ENCODE measurements around the gene ANO3.

Gene ANO3

GRCh38 chr11:26703411-26704191 lies 371.7 kb downstream of the ANO3 start:
- Histone ChIP-seq H2AFZ (ENCODE audit: low read length, unreplicated experiment) (no peak overlapping the region), H3K79me2 (ENCODE audit: control insufficient read depth, insufficient read depth, low read length, unreplicated experiment) (no peaks in the 10 kb centered on the region), H3K4me3 (ENCODE audit: low read depth, low read length) (no peak overlapping the region), H3K4me1 (ENCODE audit: control insufficient read depth, insufficient read depth, low read length, unreplicated experiment) (no peaks in the 10 kb centered on the region), H3K27ac (ENCODE audit: low read depth, low read length) (no peak overlapping the region), H3K27me3 (ENCODE audit: insufficient read depth, low read length) (no peaks in the 10 kb centered on the region), H3K36me3 (ENCODE audit: insufficient read depth, low read length) (no peaks in the 10 kb centered on the region)

- no peaks in the 10 kb centered on the region for H3K27me3 ChIP-seq (ENCODE audit: insufficient read depth, low read length)
- no peak overlapping the region for H3K4me3 ChIP-seq (ENCODE audit: low read depth, low read length)
- no peak overlapping the region for H3K27ac ChIP-seq (ENCODE audit: low read depth, low read length)
- no peak overlapping the region for H2AFZ ChIP-seq (ENCODE audit: low read length, unreplicated experiment)
- no peaks in the 10 kb centered on the region for H3K4me1 ChIP-seq (ENCODE audit: control insufficient read depth, insufficient read depth, low read length, unreplicated experiment)
- no peaks in the 10 kb centered on the region for H3K79me2 ChIP-seq (ENCODE audit: control insufficient read depth, insufficient read depth, low read length, unreplicated experiment)
- H3K36me3 ChIP-seq (ENCODE audit: insufficient read depth, low read length): no peaks in the 10 kb centered on the region
These were observed 372.3 kb downstream of the ANO3 start for GRCh38 chr11:26704249-26704648.

GRCh38 chr11:26706181-26706580 lies 374.3 kb downstream of the ANO3 start:
- H2AFZ ChIP-seq (ENCODE audit: low read length, unreplicated experiment): no peak overlapping the region
- no peak overlapping the region for H3K27ac ChIP-seq (ENCODE audit: low read depth, low read length)

GRCh38 chr11:26708736-26709456 lies 377.0 kb downstream of the ANO3 start:
- Histone ChIP-seq H3K27ac (ENCODE audit: low read depth, low read length) (no peak overlapping the region), H3K4me1 (ENCODE audit: control insufficient read depth, insufficient read depth, low read length, unreplicated experiment) (no peaks in the 10 kb centered on the region), H3K79me2 (ENCODE audit: control insufficient read depth, insufficient read depth, low read length, unreplicated experiment) (no peaks in the 10 kb centered on the region), H3K36me3 (ENCODE audit: insufficient read depth, low read length) (no peaks in the 10 kb centered on the region), H3K27me3 (ENCODE audit: insufficient read depth, low read length) (no peaks in the 10 kb centered on the region), H2AFZ (ENCODE audit: low read length, unreplicated experiment) (no peak overlapping the region), H3K4me3 (ENCODE audit: low read depth, low read length) (no peak overlapping the region)

More at GRCh38 chr11:26706181-26706580, 374.3 kb downstream of the ANO3 start:
- H3K36me3 ChIP-seq (ENCODE audit: insufficient read depth, low read length): no peaks in the 10 kb centered on the region
- no peaks in the 10 kb centered on the region for H3K27me3 ChIP-seq (ENCODE audit: insufficient read depth, low read length)
- H3K4me1 ChIP-seq (ENCODE audit: control insufficient read depth, insufficient read depth, low read length, unreplicated experiment): no peaks in the 10 kb centered on the region
- H3K79me2 ChIP-seq (ENCODE audit: control insufficient read depth, insufficient read depth, low read length, unreplicated experiment): no peaks in the 10 kb centered on the region
- no peak overlapping the region for H3K4me3 ChIP-seq (ENCODE audit: low read depth, low read length)

- H3K36me3 ChIP-seq (ENCODE audit: insufficient read depth, low read length): no peaks in the 10 kb centered on the region
- no peak overlapping the region for H3K4me3 ChIP-seq (ENCODE audit: low read depth, low read length)
- H3K27ac ChIP-seq (ENCODE audit: low read depth, low read length): no peak overlapping the region
- H3K79me2 ChIP-seq (ENCODE audit: control insufficient read depth, insufficient read depth, low read length, unreplicated experiment): no peaks in the 10 kb centered on the region
- no peaks in the 10 kb centered on the region for H3K27me3 ChIP-seq (ENCODE audit: insufficient read depth, low read length)
- no peaks in the 10 kb centered on the region for H3K4me1 ChIP-seq (ENCODE audit: control insufficient read depth, insufficient read depth, low read length, unreplicated experiment)
- H2AFZ ChIP-seq (ENCODE audit: low read length, unreplicated experiment): no peak overlapping the region
These were observed 378.6 kb downstream of the ANO3 start for GRCh38 chr11:26710489-26710888.

- Histone ChIP-seq H3K79me2 (ENCODE audit: control insufficient read depth, insufficient read depth, low read length, unreplicated experiment) (no peaks in the 10 kb centered on the region), H3K27ac (ENCODE audit: low read depth, low read length) (no peak overlapping the region), H2AFZ (ENCODE audit: low read length, unreplicated experiment) (no peak overlapping the region), H3K4me1 (ENCODE audit: control insufficient read depth, insufficient read depth, low read length, unreplicated experiment) (no peaks in the 10 kb centered on the region), H3K36me3 (ENCODE audit: insufficient read depth, low read length) (no peaks in the 10 kb centered on the region), H3K4me3 (ENCODE audit: low read depth, low read length) (no peak overlapping the region), H3K27me3 (ENCODE audit: insufficient read depth, low read length) (no peaks in the 10 kb centered on the region)
These were observed 380.6 kb downstream of the ANO3 start for GRCh38 chr11:26712497-26712896.

All from ACC112 (cell line).